Esophagus muscularis mucosa (tissue), 3 donors: ENCODE data around the gene SLC52A3.
"Not testable (repeated sequence)": the region's sequence is repeated elsewhere in the genome, so short reads cannot be mapped to it uniquely, and the experiment has no call there.

Experiments used
- CTCF ChIP-seq, 3 experiments: fragments of 200-600 bp in 2 of 3; fragments of 450-650 bp in 1 of 3; sonication (generic) in 2 of 3; IDR thresholded peaks; one replicate each; pipeline ENCODE4 v1.5.1; 2017 to 2019; ENCODE audit warnings: antibody characterized with exemption in 3 of 3, mild to moderate bottlenecking in 2 of 3, moderate library complexity in 1 of 3
- POLR2A ChIP-seq: fragments of 450-650 bp; IDR thresholded peaks from one replicate; pipeline ENCODE4 v1.6.1; 2017; ENCODE audit warnings: antibody characterized with exemption, moderate library complexity, mild to moderate bottlenecking, low read depth
- POLR2AphosphoS5 ChIP-seq, 2 donors: sonication (generic); formaldehyde crosslinking; IDR thresholded peaks; one replicate each; pipeline ENCODE4 v1.6.1; 2017; ENCODE audit warnings: antibody characterized with exemption in 2 of 2

GRCh38 chr20:798746-799145 lies 30.4 kb upstream of the SLC52A3 start:
- not testable (repeated sequence) for TF ChIP-seq CTCF (IDR thresholded peaks at IDR 0.05); POLR2A; POLR2AphosphoS5 (IDR thresholded peaks at IDR 0.05)
